Sigmoid colon (tissue), 3 donors: ENCODE measurements around the gene PPM1L.

ENCODE experiments used
- POLR2A ChIP-seq, 2 donors: fragments of 450-650 bp; IDR thresholded peaks; one replicate each; pipeline ENCODE4 v1.6.1; 2016; ENCODE audit warnings: antibody characterized with exemption in 2 of 2, mild to moderate bottlenecking in 2 of 2, moderate library complexity in 2 of 2
- TF ChIP-seq, protein P1 (sequence below), 4 experiments: fragments of 450-650 bp in 3 of 4; fragments of 200-600 bp in 1 of 4; IDR thresholded peaks; one replicate each; pipeline ENCODE4 v1.5.1; 2016 to 2019; ENCODE audit warnings: antibody characterized with exemption in 4 of 4, mild to moderate bottlenecking in 3 of 4, moderate library complexity in 2 of 4

DNA sequence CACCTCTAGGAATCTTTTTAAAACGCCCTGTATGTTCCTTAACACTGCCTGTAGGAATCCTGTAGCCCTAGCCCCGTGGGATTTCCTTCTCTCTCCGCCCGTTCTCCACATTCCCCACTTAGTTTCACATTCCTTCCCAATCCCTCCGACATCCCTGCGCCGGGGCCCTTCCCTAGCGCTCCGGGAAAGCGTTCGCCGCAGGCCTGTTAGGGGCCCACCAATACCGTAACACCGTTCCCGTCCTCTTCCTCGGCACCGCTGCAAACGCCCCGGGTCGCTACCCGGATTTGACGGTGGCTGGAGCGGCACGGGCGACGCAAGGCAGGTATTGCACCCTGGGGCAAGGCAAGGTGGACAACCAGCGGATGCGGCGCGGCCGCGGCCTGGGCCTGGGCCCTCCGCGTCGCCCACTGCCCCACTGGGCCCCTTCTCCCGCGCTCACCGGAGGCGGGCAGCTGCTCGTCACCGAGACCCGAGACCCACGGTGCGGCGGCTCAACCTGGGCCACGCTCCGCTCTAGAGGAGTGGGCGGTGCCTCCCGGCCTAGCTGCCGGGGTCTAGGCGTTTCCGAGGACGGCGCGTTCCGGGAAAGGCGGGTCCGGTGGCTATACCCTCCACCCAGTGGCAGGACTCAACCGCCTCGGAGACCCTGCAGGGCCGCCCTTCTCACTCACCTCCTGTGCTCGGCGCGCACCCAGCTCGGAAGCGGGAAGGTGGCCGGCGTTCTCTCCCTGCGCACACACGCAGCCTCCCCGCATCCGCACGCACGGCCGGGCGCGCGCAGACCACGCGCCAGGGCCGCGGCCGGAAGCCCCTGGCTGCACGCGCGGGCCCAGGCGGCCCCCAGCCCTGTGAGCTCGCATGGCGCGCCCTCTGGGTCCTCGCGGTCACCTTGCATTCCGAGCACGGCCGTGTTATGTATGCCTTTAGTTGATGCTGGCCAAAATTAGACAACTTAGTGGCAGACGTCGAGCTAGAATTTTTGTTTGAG, 348.8 kb downstream of the PPM1L start, which contains the start of gene B3GALNT1:
- TF ChIP-seq, protein P1, sequence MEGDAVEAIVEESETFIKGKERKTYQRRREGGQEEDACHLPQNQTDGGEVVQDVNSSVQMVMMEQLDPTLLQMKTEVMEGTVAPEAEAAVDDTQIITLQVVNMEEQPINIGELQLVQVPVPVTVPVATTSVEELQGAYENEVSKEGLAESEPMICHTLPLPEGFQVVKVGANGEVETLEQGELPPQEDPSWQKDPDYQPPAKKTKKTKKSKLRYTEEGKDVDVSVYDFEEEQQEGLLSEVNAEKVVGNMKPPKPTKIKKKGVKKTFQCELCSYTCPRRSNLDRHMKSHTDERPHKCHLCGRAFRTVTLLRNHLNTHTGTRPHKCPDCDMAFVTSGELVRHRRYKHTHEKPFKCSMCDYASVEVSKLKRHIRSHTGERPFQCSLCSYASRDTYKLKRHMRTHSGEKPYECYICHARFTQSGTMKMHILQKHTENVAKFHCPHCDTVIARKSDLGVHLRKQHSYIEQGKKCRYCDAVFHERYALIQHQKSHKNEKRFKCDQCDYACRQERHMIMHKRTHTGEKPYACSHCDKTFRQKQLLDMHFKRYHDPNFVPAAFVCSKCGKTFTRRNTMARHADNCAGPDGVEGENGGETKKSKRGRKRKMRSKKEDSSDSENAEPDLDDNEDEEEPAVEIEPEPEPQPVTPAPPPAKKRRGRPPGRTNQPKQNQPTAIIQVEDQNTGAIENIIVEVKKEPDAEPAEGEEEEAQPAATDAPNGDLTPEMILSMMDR (IDR thresholded peaks at IDR 0.05): no peak
- no peak for TF ChIP-seq POLR2A (IDR thresholded peaks at IDR 0.05)
